ENCODE measurements around the gene CRADD.
"Not testable (repeated sequence)": the region's sequence is repeated elsewhere in the genome, so short reads cannot be mapped to it uniquely, and the experiment has no call there.

The CRADD gene

DNA sequence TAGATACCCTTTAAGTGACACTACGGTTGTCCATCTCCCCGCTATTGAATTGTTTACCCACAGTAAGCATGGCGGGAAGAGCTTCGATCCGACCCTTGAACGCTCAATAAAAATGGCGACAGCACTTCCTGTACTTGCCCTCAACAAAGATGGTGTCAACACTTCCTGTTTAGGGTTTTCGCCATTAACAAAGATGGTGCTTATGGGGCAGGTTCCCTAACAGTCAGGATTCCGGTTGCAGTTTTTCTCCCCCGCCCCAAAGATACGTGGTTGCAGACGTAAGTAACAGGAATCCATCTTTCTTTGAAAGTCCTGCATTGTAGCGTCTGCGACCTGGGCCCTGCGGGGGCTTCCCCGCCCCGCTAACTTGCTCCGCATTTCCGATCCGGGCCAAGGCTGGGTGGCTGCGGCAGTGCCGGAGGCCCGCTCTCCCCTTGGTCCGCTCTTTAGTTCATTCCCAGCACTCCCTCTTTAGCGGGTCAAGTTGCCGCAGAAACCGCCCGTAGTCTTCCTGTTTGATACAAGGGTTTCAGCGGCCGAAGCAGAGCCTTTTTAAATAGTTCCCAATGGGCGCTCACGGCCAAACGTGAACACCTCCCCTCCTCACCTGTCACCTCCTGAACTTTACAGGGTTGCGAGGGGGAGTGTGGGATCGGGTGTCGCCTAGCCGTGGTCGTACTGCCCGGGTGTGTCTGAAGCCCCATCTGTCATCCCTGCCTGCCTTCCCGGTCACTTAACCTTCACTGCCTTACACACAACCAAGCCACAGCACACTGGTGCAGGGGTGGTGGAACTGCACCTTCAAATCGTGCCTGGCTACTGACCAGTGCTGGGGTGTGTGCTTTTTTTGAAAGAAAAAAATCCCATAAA, at the start of gene CRADD:
Gene CRADD, plus strand, starts transcription at position 181 of the 870 bp plus-strand sequence.
- peak; percentile 99 for DNase-seq

GRCh38 chr12:93632383-93632782, 44.8 kb upstream of the CRADD start:
- DNase-seq: no peak

- DNase-seq: no peak
Measured at GRCh38 chr12:93634416-93634815, 42.8 kb upstream of the CRADD start.

GRCh38 chr12:93636708-93637107, 40.5 kb upstream of the CRADD start:
- DNase-seq: no peak

DNA sequence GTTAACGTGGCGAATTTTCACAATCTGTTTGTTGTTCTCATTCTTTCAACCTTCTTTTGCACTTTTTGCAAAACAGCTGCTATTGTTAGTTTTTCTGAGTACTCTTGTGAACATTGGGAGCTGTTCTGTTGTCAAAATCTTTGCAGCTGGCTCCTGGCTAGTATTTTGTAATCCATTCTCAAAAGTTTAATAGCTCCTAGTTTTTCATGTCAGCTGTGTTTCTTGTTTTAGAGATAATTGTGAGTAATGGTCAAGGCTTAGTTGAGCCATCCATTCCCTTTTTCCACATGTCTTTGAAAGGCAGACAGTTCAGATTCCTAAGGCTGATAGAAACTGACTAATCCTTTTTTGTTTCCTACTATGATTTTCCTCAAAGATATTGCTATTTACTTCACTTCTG, 39.1 kb upstream of the CRADD start:
- DNase-seq: no peak

- DNase-seq: no peak
Measured at GRCh38 chr12:93638954-93639353, 38.2 kb upstream of the CRADD start.

DNA sequence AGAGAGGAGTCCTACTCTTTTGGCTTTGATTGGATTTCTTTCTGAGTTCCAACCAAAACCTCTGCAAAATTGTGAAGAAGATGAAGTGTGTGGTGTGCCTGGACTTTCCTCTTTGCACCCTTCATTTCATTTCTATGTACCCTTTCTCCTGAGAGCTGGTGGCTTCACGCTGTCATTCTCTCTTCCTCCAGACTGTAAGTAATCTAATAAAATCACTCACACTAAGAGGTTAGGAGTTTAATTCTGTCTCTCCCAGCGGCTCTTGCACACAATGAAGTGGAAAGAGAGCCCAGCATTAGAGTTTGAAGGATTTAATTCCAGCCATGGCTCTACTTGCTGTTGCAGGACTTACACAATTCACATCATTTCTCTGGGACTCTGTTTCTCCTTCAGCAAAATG, 37.8 kb upstream of the CRADD start:
- no peak for DNase-seq

- DNase-seq: not testable (repeated sequence)
Measured at GRCh38 chr12:93641380-93641779, 35.8 kb upstream of the CRADD start.

DNA sequence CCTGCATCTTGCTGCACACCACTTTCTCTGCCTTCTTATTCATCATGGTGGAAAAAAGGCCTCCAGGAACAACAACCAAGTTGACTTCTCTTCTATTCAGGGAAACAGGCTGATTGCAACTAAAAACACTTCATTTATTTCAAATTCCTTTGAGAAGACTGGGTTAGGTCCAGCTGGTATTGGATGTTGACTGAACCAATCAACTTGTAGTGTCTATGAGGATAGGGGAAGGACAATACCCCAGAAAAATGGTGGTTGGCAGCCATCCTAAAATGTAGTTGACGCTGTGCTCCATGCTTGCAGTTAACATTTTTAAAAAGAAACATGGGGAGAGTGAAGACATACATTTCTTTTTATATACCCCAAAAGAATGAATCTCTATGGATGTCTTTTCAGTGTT, 34.4 kb upstream of the CRADD start:
- DNase-seq: no peak

DNA sequence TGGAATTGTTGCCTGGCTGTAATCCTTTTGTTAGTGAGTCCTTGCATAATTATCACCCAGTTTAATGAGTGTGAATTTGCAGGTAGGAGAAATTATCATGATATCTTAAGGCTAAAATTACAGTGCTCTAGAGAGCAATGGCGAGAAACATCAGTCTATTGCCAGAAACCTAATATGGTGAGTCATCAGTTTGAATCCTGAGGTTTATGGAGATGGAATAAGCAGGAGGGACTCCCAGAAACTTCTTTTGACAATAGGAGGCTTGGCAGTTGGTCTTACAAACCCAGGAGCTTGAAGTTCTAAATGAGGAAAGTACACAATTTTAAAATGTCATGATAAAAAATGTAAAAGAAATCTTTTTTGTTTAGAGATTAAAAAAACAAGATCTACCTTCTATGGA, 31.5 kb upstream of the CRADD start:
- no peak for DNase-seq

GRCh38 chr12:93650626-93651025, 26.5 kb upstream of the CRADD start:
- no peak for DNase-seq

DNA sequence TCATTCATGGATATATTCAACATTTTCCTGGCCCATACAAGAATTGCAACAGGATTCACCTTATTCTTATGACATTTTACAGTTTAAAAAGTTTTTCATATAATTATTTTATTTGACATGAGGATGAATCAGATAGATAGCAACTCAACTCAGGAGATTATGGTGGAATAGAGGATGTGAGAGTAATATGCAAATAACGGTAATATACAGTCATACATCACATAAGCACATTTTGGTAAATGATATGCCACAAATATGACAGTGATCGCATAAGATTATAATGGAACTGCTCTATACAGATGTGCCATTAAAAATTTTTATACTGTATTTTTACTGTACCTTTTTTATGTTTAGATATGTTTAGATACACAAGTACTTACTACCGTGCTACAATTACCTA, 24.1 kb upstream of the CRADD start:
- no peak for DNase-seq

DNA sequence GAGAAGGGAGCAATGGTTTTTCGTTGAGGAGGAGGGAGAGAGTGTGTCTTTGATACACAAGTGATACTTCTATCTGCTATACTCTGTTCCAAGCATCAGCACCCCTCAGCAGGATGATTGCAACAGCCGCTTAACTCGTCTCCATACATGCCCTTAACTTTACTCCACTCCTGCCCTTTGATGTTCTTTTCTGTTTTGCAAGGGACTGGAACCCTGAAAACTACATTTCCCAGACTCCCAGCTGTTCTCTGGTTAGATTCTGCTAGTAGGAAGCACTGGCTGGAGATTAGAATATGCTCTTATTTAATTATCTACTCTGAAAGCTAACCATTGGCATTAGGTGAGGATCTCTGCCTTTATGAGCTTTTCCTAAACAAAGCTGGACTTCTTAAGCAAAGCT, 23.5 kb upstream of the CRADD start:
- no peak for DNase-seq

- no peak for DNase-seq
Measured at GRCh38 chr12:93654421-93654820, 22.8 kb upstream of the CRADD start.

- DNase-seq: peak; percentile 38
Measured at GRCh38 chr12:93657071-93657470, 20.1 kb upstream of the CRADD start.

GRCh38 chr12:93661021-93661420, 16.2 kb upstream of the CRADD start:
- no peak for DNase-seq

- DNase-seq: peak; percentile 23
Measured at GRCh38 chr12:93663006-93663728, 14.0 kb upstream of the CRADD start.

DNA sequence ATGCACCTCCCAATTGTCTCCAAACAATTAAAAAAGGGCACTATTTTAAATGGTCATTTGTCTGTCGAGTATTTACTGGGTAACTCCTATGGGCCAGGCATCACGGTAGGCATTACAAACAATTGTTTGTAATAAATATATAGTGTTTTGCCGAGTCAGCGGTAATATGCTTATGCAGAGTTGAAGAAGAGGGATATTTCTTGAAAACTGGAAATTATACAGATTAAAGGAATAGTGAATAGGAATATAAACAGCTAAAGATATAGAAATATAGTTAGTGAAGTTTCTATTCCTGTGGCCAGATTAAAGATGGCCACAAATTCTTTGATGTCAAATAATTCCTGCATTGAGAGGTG, 13.5 kb upstream of the CRADD start:
- DNase-seq: no peak

GRCh38 chr12:93664573-93665138, 12.5 kb upstream of the CRADD start:
- no peak for DNase-seq

DNA sequence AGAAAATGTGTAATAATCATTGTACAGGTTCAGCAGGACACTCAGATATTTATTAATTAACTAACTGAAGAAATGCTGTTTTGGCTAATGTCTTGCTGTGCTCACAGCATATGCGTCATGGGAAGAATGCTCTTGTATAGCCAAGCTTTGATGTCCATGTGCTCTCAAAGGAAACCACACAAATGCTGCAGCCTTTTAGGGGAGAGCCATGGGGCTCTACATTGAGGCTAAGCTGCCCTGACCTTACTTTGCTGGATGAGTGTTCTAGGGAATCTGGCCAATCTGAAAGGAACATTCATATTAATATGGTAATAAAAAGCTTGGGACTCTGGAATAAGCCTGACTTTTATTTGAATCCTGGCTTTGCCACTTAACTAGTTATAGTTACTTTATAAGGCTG, 9.5 kb upstream of the CRADD start:
- DNase-seq: no peak

DNA sequence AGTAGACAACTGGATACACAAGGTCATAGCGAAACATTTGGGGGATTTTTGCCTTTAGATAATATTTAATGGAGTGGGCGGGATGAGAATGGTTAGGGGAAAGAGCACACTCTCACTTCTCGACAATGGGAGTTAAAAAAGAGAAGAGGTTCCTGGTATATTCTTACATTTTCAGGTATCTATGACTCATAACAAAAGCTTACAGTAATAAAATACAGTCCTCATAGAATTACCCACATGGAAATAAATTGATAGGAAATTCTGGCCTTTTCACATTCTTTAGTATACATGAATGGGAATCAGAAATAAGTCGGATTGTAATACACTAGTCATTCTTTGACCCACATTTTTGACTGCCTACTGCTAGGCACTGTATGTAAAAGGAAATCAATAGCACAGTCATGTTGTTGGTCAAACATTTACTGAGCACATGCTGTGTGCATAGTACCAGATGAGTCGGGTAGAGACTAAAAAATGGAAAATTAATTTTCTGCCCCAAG, 8.2 kb upstream of the CRADD start:
- no peak for DNase-seq

DNA sequence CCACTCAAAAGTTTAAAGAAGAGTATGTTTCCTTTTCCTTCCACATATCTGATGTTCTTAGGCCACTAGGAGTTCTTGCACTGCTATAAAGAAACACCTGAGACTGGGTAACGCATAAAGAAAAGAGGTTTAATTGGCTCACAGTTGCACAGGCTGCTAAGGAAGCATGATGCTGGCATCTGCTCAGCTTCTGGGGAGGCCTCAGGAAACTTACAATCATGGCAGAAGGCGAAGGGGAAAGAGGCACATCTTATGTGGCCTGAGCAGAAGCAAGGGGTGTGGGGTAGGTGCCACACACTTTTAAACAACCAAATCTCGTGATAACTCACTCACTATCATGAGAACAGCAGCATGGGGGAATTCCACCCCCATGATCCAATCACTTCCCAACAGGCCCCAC, 7.7 kb upstream of the CRADD start:
- no peak for DNase-seq

DNA sequence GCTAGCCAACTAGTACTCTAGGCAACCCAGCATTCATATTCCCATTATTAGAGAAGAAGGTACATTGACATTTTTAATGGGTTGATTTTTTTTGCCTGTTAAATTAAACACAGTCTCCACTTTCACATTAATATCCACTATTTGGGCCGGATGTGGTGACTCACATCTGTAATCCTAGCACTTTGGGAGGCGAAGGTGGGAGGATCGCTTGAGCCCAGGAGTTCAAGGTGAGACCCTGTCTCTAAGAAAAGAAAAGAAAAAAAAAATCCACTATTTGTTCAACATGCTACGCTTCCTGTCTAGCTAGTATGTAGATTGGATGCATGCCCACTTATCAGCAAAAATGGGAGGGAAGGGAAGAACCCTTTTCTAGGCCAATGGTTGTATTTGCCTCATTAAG, 7.1 kb upstream of the CRADD start:
- DNase-seq: no peak

DNA sequence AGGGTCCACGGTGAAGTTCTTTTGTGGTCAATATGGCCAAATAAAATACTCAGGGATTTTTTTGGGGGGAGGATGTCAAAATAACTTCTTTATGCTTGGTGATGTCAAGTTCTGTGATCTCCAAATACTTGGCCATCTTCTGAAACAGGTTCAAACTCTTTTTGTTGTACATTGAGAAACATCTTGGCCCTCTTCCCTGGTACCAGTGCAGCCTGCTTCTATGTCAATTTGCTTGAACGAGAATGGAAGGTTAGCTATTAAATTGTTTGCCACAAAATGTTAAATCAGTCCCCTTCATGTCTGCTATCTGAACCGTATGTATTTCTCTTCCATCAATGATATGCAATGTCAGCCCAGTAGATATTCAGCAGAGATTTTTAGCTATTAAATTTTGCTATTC, 6.1 kb upstream of the CRADD start:
- no peak for DNase-seq
